Measurements from ENCODE around the gene SLCO2B1. TPM values are rescaled to one million over a fixed set of nuclear protein-coding genes. Genes with fewer than 3 reads are reported as not detected.
"Not testable (repeated sequence)": the region's sequence is repeated elsewhere in the genome, so short reads cannot be mapped to it uniquely, and the experiment has no call there.

Gene SLCO2B1
- total RNA-seq (2014; rRNA removed; shearing (Covaris generic); ENCODE audit: low replicate concordance): not detected in 2 replicates

GRCh38 chr11:75150879-75151278, at the start of gene SLCO2B1:
TSS of gene SLCO2B1 (plus strand) at chr11:75151107. CDS start at chr11:75151382, 275 bp downstream.
- Histone ChIP-seq H3K9ac (ENCODE audit: low read length) (no peak within 1 kb of the TSS), H3K4me2 (ENCODE audit: low read depth, low read length, poor library complexity, severe bottlenecking) (no peak within 1 kb of the TSS), H3K9me3 (ENCODE audit: low read length) (no peaks in the 10 kb centered on the region), H3K36me3 (ENCODE audit: insufficient read depth, low read length) (no peaks in the 10 kb centered on the region), H2AFZ (ENCODE audit: low read length) (no peak within 1 kb of the TSS), H3K79me2 (ENCODE audit: low read length) (no peaks in the 10 kb centered on the region), H3K4me3 (ENCODE audit: low read length) (no peak within 1 kb of the TSS), H3K4me1 (ENCODE audit: low read length) (no peaks in the 10 kb centered on the region), H3K27me3 (ENCODE audit: low read length) (no peaks in the 10 kb centered on the region), H3K9me2 (replicated peaks; ENCODE audit: insufficient read depth, low read length) (no peaks in the 10 kb centered on the region), H4K20me1 (ENCODE audit: insufficient read depth, low read depth, low read length) (no peaks in the 10 kb centered on the region), H3K27ac (ENCODE audit: low read length) (no peak within 1 kb of the TSS)
- DNase-seq: no peak

DNA sequence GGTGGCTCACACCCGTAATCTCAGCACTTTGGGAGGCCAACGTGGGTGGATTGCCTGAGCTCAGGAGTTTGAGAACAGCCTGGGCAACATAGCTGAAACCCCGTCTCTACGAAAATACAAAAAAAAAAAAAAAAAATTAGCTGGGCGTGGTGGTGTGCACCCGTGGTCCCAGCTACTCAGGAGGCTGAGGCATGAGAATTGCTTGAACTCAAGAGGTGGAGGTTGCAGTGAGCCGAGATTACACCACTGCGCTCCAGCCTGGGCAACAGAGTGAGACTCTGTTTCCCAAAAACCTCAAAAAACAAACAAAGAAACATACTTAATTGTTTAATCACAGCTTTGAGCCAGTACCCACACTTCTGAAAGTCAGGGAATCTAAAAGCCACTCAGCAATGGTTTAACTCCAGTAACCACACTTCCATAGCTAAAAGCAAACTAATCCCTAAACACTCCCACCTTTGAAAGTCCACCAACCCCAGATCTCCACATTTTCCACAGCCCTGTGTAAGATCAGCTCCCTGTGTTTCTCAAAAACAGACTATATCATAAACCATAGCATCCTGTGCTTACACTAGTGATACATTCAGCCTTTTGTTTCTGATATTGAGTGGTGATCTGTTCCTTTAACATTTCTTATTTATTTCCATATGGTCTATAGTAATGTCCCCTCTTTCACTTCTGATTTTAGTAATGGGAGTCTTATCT, 49.3 kb upstream of the SLCO2B1 start:
- H3K9ac ChIP-seq (ENCODE audit: low read length): no peak overlapping the region
- H3K9me2 ChIP-seq (replicated peaks; ENCODE audit: insufficient read depth, low read length): no peaks in the 10 kb centered on the region
- H2AFZ ChIP-seq (ENCODE audit: low read length): no peak overlapping the region
- H4K20me1 ChIP-seq (ENCODE audit: insufficient read depth, low read depth, low read length): no peaks in the 10 kb centered on the region
- peaks cover 4% of the 10 kb centered on the region for H3K4me1 ChIP-seq (ENCODE audit: low read length)
- H3K4me3 ChIP-seq (ENCODE audit: low read length): no peak overlapping the region
- no peaks in the 10 kb centered on the region for H3K79me2 ChIP-seq (ENCODE audit: low read length)
- no peaks in the 10 kb centered on the region for H3K9me3 ChIP-seq (ENCODE audit: low read length)
- H3K4me2 ChIP-seq (ENCODE audit: low read depth, low read length, poor library complexity, severe bottlenecking): no peak overlapping the region
- no peak overlapping the region for H3K27ac ChIP-seq (ENCODE audit: low read length)
- no peaks in the 10 kb centered on the region for H3K27me3 ChIP-seq (ENCODE audit: low read length)
- DNase-seq: no peak
- no peaks in the 10 kb centered on the region for H3K36me3 ChIP-seq (ENCODE audit: insufficient read depth, low read length)

DNA sequence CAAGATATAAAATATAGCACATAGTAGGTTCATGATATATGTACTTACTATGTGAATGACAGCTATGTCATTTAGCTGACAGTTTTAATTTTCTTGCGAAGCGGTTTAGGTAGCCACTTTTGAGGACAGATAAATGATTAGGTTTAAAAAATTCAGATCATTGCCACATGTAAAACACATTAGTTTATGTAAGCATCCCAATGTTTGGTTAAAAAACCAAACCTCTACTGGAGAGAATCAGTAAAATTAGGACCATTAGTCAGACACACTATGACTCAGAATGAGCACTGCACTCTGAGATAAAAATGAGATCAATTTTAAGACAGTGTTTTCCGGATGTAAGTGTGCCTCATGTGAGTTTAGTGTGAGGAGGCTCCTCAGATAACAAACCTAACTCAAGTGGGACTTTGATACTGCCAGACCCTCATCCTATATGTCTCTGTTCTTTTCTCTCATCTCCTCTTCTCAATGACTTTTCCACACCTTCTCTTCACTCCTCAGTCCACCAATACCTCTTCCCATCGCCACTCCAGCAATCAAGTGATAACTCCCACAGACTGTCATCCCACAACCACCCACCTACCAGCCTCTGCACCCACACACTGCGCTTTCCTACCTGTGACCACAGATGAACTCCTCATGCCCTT, 47.4 kb upstream of the SLCO2B1 start:
- H4K20me1 ChIP-seq (ENCODE audit: insufficient read depth, low read depth, low read length): no peaks in the 10 kb centered on the region
- H3K4me1 ChIP-seq (ENCODE audit: low read length): peaks cover 4% of the 10 kb centered on the region
- H3K27me3 ChIP-seq (ENCODE audit: low read length): no peaks in the 10 kb centered on the region
- no peak overlapping the region for H3K4me2 ChIP-seq (ENCODE audit: low read depth, low read length, poor library complexity, severe bottlenecking)
- H3K79me2 ChIP-seq (ENCODE audit: low read length): no peaks in the 10 kb centered on the region
- DNase-seq: no peak
- H3K9me3 ChIP-seq (ENCODE audit: low read length): no peaks in the 10 kb centered on the region
- no peak overlapping the region for H3K27ac ChIP-seq (ENCODE audit: low read length)
- H3K4me3 ChIP-seq (ENCODE audit: low read length): no peak overlapping the region
- H3K9ac ChIP-seq (ENCODE audit: low read length): no peak overlapping the region
- H3K36me3 ChIP-seq (ENCODE audit: insufficient read depth, low read length): no peaks in the 10 kb centered on the region
- H3K9me2 ChIP-seq (replicated peaks; ENCODE audit: insufficient read depth, low read length): no peaks in the 10 kb centered on the region
- no peak overlapping the region for H2AFZ ChIP-seq (ENCODE audit: low read length)

DNA sequence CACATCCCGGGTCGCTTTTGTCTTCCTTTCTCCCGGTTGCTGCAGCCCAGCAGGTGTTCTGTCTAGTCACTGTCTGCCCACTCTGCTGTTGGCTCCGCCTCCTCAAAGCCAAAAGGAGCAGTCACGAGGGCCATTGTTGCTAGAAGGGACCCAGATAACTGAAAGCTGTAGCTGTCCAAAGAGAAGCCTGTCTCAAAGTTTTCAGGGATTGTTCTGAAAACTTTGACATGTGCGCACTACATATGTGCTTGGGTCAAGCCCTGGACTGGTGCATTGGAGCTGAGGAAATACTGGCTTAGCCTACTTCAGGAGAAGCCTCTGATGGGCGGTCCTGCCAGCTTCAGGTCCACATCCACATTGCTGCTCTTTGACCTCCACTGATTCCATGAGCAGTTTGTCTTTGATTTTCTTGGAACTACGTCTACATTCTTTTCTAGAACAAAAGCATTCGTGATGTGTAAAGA, 45.4 kb upstream of the SLCO2B1 start:
- no peaks in the 10 kb centered on the region for H3K79me2 ChIP-seq (ENCODE audit: low read length)
- no peaks in the 10 kb centered on the region for H3K9me2 ChIP-seq (replicated peaks; ENCODE audit: insufficient read depth, low read length)
- no peak overlapping the region for H3K4me2 ChIP-seq (ENCODE audit: low read depth, low read length, poor library complexity, severe bottlenecking)
- no peak for DNase-seq
- no peaks in the 10 kb centered on the region for H3K9me3 ChIP-seq (ENCODE audit: low read length)
- no peak overlapping the region for H2AFZ ChIP-seq (ENCODE audit: low read length)
- H3K36me3 ChIP-seq (ENCODE audit: insufficient read depth, low read length): no peaks in the 10 kb centered on the region
- H3K4me1 ChIP-seq (ENCODE audit: low read length): peaks cover 4% of the 10 kb centered on the region
- H3K27me3 ChIP-seq (ENCODE audit: low read length): 0 out of 2 replicates have a peak, but pooled peaks cover 3% of the 10 kb centered on the region
- H3K4me3 ChIP-seq (ENCODE audit: low read length): no peak overlapping the region
- H3K27ac ChIP-seq (ENCODE audit: low read length): no peak overlapping the region
- no peaks in the 10 kb centered on the region for H4K20me1 ChIP-seq (ENCODE audit: insufficient read depth, low read depth, low read length)
- no peak overlapping the region for H3K9ac ChIP-seq (ENCODE audit: low read length)

DNA sequence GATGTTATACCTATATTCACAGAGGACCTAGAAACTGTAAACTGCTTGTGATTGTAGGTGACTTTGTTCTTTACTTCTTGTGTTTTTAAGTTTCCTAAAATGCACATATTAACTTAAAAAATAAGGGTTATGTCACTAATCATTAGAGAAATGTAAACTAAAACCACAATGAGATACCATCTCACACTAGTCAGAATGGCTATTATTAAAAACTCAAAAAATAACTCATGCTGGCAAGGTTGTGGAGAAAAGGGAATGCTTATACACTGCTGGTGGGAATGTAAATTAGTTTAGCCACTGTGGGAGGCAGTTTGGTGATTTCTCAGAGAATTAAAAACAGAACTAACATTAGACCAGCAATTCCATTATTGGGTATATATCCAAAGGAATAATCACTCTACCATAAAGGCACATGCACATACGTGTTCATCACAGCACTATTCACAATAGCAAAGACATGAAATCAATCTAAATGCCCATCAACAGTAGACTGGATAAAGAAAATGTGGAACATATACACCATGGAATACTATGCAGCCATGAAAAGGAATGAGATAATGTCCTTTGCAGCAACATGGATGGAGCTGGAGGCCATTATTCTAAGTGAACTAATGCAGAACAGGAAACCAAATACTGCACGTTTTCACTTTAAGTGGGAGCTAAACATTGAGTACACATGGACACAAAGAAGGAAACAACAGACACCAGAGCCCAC, 44.8 kb upstream of the SLCO2B1 start:
- not testable (repeated sequence) for H2AFZ ChIP-seq (ENCODE audit: low read length); H3K4me2 ChIP-seq (ENCODE audit: low read depth, low read length, poor library complexity, severe bottlenecking)

GRCh38 chr11:75107187-75107586, 43.7 kb upstream of the SLCO2B1 start:
- no peak overlapping the region for H2AFZ ChIP-seq (ENCODE audit: low read length)
- H3K4me3 ChIP-seq (ENCODE audit: low read length): no peak overlapping the region

More for the DNA sequence above, 44.8 kb upstream of the SLCO2B1 start:
- not testable (repeated sequence) for H3K4me3 ChIP-seq (ENCODE audit: low read length); H3K9me3 ChIP-seq (ENCODE audit: low read length); DNase-seq; H3K79me2 ChIP-seq (ENCODE audit: low read length); H3K4me1 ChIP-seq (ENCODE audit: low read length); H3K36me3 ChIP-seq (ENCODE audit: insufficient read depth, low read length); H3K9ac ChIP-seq (ENCODE audit: low read length); H3K9me2 ChIP-seq (replicated peaks; ENCODE audit: insufficient read depth, low read length); H3K27ac ChIP-seq (ENCODE audit: low read length); H4K20me1 ChIP-seq (ENCODE audit: insufficient read depth, low read depth, low read length); H3K27me3 ChIP-seq (ENCODE audit: low read length)

DNA sequence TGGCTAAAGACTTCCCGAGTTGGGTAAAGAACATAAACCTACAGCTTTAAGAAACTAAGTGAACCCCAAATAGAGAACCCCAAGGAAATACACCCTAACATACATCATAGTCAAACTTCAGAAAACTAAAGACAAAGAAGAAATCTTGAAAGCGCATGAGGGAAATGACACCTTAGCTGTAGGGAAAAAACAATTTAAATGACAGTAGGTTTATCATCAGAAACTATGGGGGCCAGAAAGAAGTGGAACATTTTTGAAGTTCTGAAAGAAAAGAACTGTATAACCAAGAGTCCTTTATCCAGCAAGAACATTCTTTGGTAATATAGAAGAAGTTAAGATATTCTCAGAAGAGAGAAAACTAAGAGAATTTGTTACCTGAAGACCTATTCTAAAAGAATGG, 38.7 kb upstream of the SLCO2B1 start:
- no peaks in the 10 kb centered on the region for H4K20me1 ChIP-seq (ENCODE audit: insufficient read depth, low read depth, low read length)
- no peak overlapping the region for H3K9ac ChIP-seq (ENCODE audit: low read length)
- no peak overlapping the region for H2AFZ ChIP-seq (ENCODE audit: low read length)
- H3K27ac ChIP-seq (ENCODE audit: low read length): no peak overlapping the region
- H3K9me2 ChIP-seq (replicated peaks; ENCODE audit: insufficient read depth, low read length): no peaks in the 10 kb centered on the region
- H3K79me2 ChIP-seq (ENCODE audit: low read length): no peaks in the 10 kb centered on the region
- H3K4me2 ChIP-seq (ENCODE audit: low read depth, low read length, poor library complexity, severe bottlenecking): no peak overlapping the region
- H3K4me3 ChIP-seq (ENCODE audit: low read length): no peak overlapping the region
- no peaks in the 10 kb centered on the region for H3K4me1 ChIP-seq (ENCODE audit: low read length)
- H3K9me3 ChIP-seq (ENCODE audit: low read length): no peaks in the 10 kb centered on the region
- no peak for DNase-seq
- no peaks in the 10 kb centered on the region for H3K36me3 ChIP-seq (ENCODE audit: insufficient read depth, low read length)
- H3K27me3 ChIP-seq (ENCODE audit: low read length): 0 out of 2 replicates have a peak, but pooled peaks cover 3% of the 10 kb centered on the region

More at GRCh38 chr11:75107187-75107586, 43.7 kb upstream of the SLCO2B1 start:
- H3K36me3 ChIP-seq (ENCODE audit: insufficient read depth, low read length): no peaks in the 10 kb centered on the region
- H4K20me1 ChIP-seq (ENCODE audit: insufficient read depth, low read depth, low read length): no peaks in the 10 kb centered on the region
- DNase-seq: no peak
- no peak overlapping the region for H3K4me2 ChIP-seq (ENCODE audit: low read depth, low read length, poor library complexity, severe bottlenecking)
- H3K9me2 ChIP-seq (replicated peaks; ENCODE audit: insufficient read depth, low read length): no peaks in the 10 kb centered on the region
- no peaks in the 10 kb centered on the region for H3K79me2 ChIP-seq (ENCODE audit: low read length)
- no peak overlapping the region for H3K27ac ChIP-seq (ENCODE audit: low read length)
- H3K4me1 ChIP-seq (ENCODE audit: low read length): peaks cover 4% of the 10 kb centered on the region
- no peak overlapping the region for H3K9ac ChIP-seq (ENCODE audit: low read length)
- H3K9me3 ChIP-seq (ENCODE audit: low read length): no peaks in the 10 kb centered on the region
- H3K27me3 ChIP-seq (ENCODE audit: low read length): 0 out of 2 replicates have a peak, but pooled peaks cover 3% of the 10 kb centered on the region

- Histone ChIP-seq H3K4me2 (ENCODE audit: low read depth, low read length, poor library complexity, severe bottlenecking) (no peak overlapping the region), H3K27me3 (ENCODE audit: low read length) (0 out of 2 replicates have a peak, but pooled peaks cover 3% of the 10 kb centered on the region)
- no peak for DNase-seq
Observed at GRCh38 chr11:75113030-75113429, 37.9 kb upstream of the SLCO2B1 start.

More at GRCh38 chr11:75113030-75113429, 37.9 kb upstream of the SLCO2B1 start:
- H3K9me3 ChIP-seq (ENCODE audit: low read length): no peaks in the 10 kb centered on the region
- H2AFZ ChIP-seq (ENCODE audit: low read length): no peak overlapping the region
- no peak overlapping the region for H3K9ac ChIP-seq (ENCODE audit: low read length)
- H3K4me3 ChIP-seq (ENCODE audit: low read length): no peak overlapping the region
- H3K36me3 ChIP-seq (ENCODE audit: insufficient read depth, low read length): no peaks in the 10 kb centered on the region
- no peaks in the 10 kb centered on the region for H4K20me1 ChIP-seq (ENCODE audit: insufficient read depth, low read depth, low read length)
- H3K4me1 ChIP-seq (ENCODE audit: low read length): no peaks in the 10 kb centered on the region
- no peak overlapping the region for H3K27ac ChIP-seq (ENCODE audit: low read length)
- no peaks in the 10 kb centered on the region for H3K9me2 ChIP-seq (replicated peaks; ENCODE audit: insufficient read depth, low read length)
- H3K79me2 ChIP-seq (ENCODE audit: low read length): no peaks in the 10 kb centered on the region

Measured in Karpas-422 (cell line).